Panc1 (cell line): Measurements from ENCODE around the gene AGA. TPM values are rescaled to one million over a fixed set of nuclear protein-coding genes. Genes with fewer than 3 reads are reported as not detected.

ENCODE experiments used
- ATAC-seq: fragments of 200-7000 bp; cut with Tn5 transposase; 2 replicates; pipeline ENCODE4 v1.9.1; 2020; ENCODE audit warnings: mild to moderate bottlenecking, moderate library complexity
- BruUV-seq: library from RNA; stranded (reverse); fragments of 400-500 nt; replicated peaks from 2 replicates; lab custom pipeline; 2021; lab: Mats Ljungman, UMichigan
- CTCF ChIA-PET: fragments of 300-600 bp; sonication (Branson Sonifier 250); formaldehyde crosslinking; loops from one replicate; lab custom pipeline; 2022; ENCODE audit warnings: antibody characterized with exemption; lab: Charles Lee
- POLR2A ChIA-PET: fragments of 300-600 bp; sonication (Branson Sonifier 250); formaldehyde crosslinking; loops from one replicate; lab custom pipeline; 2022; ENCODE audit warnings: antibody characterized with exemption; lab: Charles Lee
- DNase-seq: peaks from one replicate; pipeline ENCODE4 v3.0.0-alpha.2; 2010; ENCODE audit warnings: low read depth, low spot score
- H3K27ac ChIP-seq: 2 replicates; pipeline ENCODE4 v1.5.1; 2011; ENCODE audit warnings: mild to moderate bottlenecking, low read length, inconsistent platforms
- H3K27me3 ChIP-seq: fragments of 200-500 bp; sonication (Bioruptor generic); 2 replicates; pipeline ENCODE4 v1.6.0; 2014; ENCODE audit warnings: low read length, inconsistent platforms; ENCODE audit not compliant: control insufficient read depth, insufficient read depth
- H3K36me3 ChIP-seq: fragments of 200-500 bp; sonication (Bioruptor generic); 2 replicates; pipeline ENCODE4 v1.5.1; 2014; ENCODE audit warnings: inconsistent platforms, mild to moderate bottlenecking, low read length, moderate library complexity; ENCODE audit not compliant: control insufficient read depth, insufficient read depth
- H3K4me1 ChIP-seq: 2 replicates; pipeline ENCODE4 v1.5.1; 2011; ENCODE audit warnings: inconsistent platforms, mild to moderate bottlenecking, low read length, moderate library complexity; ENCODE audit not compliant: control insufficient read depth, insufficient read depth
- H3K4me3 ChIP-seq, 2 experiments: 2 replicates each; pipeline ENCODE4 v1.5.1; 2011 to 2012; ENCODE audit warnings: low read depth in 2 of 2, low read length in 2 of 2, mild to moderate bottlenecking in 2 of 2, inconsistent platforms in 1 of 2, moderate library complexity in 1 of 2
- H3K9me3 ChIP-seq: fragments of 200-500 bp; sonication (Bioruptor generic); 2 replicates; pipeline ENCODE4 v1.5.1; 2014; ENCODE audit warnings: low read depth, mild to moderate bottlenecking, inconsistent platforms, low read length, moderate library complexity; ENCODE audit not compliant: control insufficient read depth, insufficient read depth
- POLR2AphosphoS5 ChIP-seq: IDR thresholded peaks from 2 replicates; pipeline ENCODE4 v1.6.1; 2012; ENCODE audit warnings: mild to moderate bottlenecking, low read depth, low read length, moderate library complexity
- SIN3A ChIP-seq: IDR thresholded peaks from 2 replicates; pipeline ENCODE4 v1.6.1; 2012; ENCODE audit warnings: low read depth, mild to moderate bottlenecking, low read length, moderate library complexity, borderline replicate concordance; ENCODE audit not compliant: insufficient read depth
- TCF7L2 ChIP-seq: IDR thresholded peaks from 2 replicates; pipeline ENCODE4 v1.6.1; 2011; ENCODE audit warnings: mild to moderate bottlenecking, low read depth, low read length, inconsistent platforms
- in situ Hi-C: cut with HindIII; loops from 2 replicates; pipeline ENCODE4 v1.10.0; 2016; ENCODE audit warnings: low sequenced_read_pairs, low pct_unique_long_range_greater_than_20kb
- intact Hi-C: fragments of 100-400 bp; cut with micrococcal nuclease; formaldehyde crosslinking; loops from one replicate; pipeline ENCODE4 v1.10.0; 2022; ENCODE audit not compliant: unreplicated experiment
- total RNA-seq: library from RNA; stranded (reverse); gene quantifications from one replicate; pipeline ENCODE4 v1.2.1, GENCODE V29; 2021; ENCODE audit not compliant: unreplicated experiment
- TF ChIP-seq, protein P1 (sequence below), 2 experiments: IDR thresholded peaks; 2 replicates each; pipeline ENCODE4 v1.6.1; 2011 to 2012; ENCODE audit warnings: low read depth in 2 of 2, control low read depth in 1 of 2, low read length in 1 of 2, mild to moderate bottlenecking in 1 of 2, moderate library complexity in 1 of 2; ENCODE audit not compliant: insufficient read depth in 1 of 2
- TF ChIP-seq, protein P2 (sequence below): fragments of 450-650 bp; IDR thresholded peaks from 2 replicates; pipeline ENCODE4 v1.5.1; 2017; ENCODE audit warnings: mild to moderate bottlenecking

The AGA gene
- total RNA-seq, 1 experiment from 2014 or later = 15.4 TPM

DNA sequence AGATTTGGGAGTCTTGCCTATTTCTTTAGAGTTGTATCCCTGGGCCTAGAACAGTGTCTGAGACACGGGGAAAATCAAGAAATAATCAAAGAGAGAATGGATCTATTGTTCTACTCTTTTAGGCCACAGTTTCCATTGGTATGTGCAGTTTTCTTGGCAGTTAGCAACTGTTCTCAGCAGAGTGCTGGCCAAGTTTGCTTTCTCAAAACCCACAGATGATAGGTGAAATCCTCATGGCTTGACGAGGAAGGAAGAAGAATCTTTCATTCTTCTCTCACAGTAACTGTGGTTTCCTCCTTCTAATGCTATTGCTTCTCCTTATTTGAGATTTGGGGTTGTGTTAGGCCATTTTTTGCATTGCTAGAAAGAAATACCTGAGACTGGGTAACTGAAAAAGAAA is 42.2 kb downstream of the AGA start:
- POLR2A ChIA-PET = no interaction called here
- CTCF ChIA-PET = no interaction called here
- Histone ChIP-seq H3K4me1 (no peaks in the 10 kb centered on the region), H3K27me3 (no peaks in the 10 kb centered on the region), H3K36me3 (no peaks in the 10 kb centered on the region), H3K27ac (no peak overlapping the region), H3K9me3 (no peaks in the 10 kb centered on the region), H3K4me3 (no peak overlapping the region)
- TF ChIP-seq POLR2AphosphoS5 (no peak), TCF7L2 (no peak), SIN3A (no peak)
- TF ChIP-seq, protein P1, sequence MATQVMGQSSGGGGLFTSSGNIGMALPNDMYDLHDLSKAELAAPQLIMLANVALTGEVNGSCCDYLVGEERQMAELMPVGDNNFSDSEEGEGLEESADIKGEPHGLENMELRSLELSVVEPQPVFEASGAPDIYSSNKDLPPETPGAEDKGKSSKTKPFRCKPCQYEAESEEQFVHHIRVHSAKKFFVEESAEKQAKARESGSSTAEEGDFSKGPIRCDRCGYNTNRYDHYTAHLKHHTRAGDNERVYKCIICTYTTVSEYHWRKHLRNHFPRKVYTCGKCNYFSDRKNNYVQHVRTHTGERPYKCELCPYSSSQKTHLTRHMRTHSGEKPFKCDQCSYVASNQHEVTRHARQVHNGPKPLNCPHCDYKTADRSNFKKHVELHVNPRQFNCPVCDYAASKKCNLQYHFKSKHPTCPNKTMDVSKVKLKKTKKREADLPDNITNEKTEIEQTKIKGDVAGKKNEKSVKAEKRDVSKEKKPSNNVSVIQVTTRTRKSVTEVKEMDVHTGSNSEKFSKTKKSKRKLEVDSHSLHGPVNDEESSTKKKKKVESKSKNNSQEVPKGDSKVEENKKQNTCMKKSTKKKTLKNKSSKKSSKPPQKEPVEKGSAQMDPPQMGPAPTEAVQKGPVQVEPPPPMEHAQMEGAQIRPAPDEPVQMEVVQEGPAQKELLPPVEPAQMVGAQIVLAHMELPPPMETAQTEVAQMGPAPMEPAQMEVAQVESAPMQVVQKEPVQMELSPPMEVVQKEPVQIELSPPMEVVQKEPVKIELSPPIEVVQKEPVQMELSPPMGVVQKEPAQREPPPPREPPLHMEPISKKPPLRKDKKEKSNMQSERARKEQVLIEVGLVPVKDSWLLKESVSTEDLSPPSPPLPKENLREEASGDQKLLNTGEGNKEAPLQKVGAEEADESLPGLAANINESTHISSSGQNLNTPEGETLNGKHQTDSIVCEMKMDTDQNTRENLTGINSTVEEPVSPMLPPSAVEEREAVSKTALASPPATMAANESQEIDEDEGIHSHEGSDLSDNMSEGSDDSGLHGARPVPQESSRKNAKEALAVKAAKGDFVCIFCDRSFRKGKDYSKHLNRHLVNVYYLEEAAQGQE (IDR thresholded peaks at IDR 0.05; ENCODE audit: insufficient read depth in 1 of 2, low read depth in 2 of 2, low read length in 1 of 2) = no peak
- TF ChIP-seq, protein P2, sequence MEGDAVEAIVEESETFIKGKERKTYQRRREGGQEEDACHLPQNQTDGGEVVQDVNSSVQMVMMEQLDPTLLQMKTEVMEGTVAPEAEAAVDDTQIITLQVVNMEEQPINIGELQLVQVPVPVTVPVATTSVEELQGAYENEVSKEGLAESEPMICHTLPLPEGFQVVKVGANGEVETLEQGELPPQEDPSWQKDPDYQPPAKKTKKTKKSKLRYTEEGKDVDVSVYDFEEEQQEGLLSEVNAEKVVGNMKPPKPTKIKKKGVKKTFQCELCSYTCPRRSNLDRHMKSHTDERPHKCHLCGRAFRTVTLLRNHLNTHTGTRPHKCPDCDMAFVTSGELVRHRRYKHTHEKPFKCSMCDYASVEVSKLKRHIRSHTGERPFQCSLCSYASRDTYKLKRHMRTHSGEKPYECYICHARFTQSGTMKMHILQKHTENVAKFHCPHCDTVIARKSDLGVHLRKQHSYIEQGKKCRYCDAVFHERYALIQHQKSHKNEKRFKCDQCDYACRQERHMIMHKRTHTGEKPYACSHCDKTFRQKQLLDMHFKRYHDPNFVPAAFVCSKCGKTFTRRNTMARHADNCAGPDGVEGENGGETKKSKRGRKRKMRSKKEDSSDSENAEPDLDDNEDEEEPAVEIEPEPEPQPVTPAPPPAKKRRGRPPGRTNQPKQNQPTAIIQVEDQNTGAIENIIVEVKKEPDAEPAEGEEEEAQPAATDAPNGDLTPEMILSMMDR = no peak
- no TSS peak for BruUV-seq
- intact Hi-C loops (no loop called here), in situ Hi-C loops (no loop called here)
- DNase-seq (no peak), ATAC-seq (no peak)

DNA sequence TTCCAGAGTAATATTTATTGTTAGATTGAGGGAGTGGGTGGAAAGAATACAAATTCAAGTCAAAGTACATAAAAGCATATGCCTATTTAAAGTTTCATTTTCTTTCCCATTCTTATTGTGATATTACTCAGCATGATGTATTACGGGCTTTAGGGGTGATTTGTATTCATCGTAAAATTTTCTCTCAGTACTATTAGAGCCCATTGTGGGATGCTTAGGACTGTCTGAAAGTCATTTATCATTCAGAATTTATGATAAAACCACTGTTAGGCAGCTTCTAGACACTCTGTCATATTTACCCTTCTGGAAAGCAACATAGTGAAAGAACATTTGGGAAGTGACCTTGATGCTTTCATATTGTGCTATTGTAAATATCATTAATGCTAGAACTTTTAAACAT is 45.9 kb downstream of the AGA start:
- no TSS peak for BruUV-seq
- H3K27ac ChIP-seq = no peak overlapping the region
- no peaks in the 10 kb centered on the region for H3K4me1 ChIP-seq
- in situ Hi-C loops = no loop called here
- H3K36me3 ChIP-seq = no peaks in the 10 kb centered on the region
- ATAC-seq (no peak), DNase-seq (no peak)
- H3K27me3 ChIP-seq = no peaks in the 10 kb centered on the region
- no peak overlapping the region for H3K4me3 ChIP-seq
- intact Hi-C loops = no loop called here
- ChIA-PET CTCF (no interaction called here), POLR2A (no interaction called here)
- H3K9me3 ChIP-seq = no peaks in the 10 kb centered on the region
- no peak for TF ChIP-seq TCF7L2
- TF ChIP-seq POLR2AphosphoS5 = no peak
- TF ChIP-seq, protein P2 = no peak
- TF ChIP-seq, protein P1 (IDR thresholded peaks at IDR 0.05; ENCODE audit: insufficient read depth in 1 of 2, low read depth in 2 of 2, low read length in 1 of 2) = no peak
- TF ChIP-seq SIN3A = no peak
